Measurements from ENCODE around the gene PLA2G4E.

The PLA2G4E gene

DNA sequence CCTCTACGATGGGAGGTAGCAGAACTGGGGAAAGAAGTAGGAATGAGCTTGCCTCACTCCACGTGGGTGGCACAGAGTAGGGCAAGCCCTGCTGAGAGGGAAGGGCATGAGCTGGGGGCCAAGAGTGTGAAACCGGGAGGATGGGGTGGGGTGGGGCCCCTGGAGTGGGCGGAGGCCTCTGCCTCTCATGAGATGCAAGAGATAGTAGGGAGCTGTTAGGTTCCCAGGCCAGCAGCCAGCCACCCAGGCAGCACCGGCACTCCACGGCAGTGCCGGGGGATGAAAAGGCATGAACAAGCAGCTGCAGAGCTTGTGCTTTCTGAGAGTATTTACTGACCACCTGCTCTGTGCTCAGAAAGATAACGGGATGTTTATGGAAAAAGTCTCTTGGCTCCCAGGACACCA, 24.4 kb upstream of the PLA2G4E start:
- no peak for DNase-seq (ENCODE audit: low read depth)
- TF ChIP-seq, protein P1, sequence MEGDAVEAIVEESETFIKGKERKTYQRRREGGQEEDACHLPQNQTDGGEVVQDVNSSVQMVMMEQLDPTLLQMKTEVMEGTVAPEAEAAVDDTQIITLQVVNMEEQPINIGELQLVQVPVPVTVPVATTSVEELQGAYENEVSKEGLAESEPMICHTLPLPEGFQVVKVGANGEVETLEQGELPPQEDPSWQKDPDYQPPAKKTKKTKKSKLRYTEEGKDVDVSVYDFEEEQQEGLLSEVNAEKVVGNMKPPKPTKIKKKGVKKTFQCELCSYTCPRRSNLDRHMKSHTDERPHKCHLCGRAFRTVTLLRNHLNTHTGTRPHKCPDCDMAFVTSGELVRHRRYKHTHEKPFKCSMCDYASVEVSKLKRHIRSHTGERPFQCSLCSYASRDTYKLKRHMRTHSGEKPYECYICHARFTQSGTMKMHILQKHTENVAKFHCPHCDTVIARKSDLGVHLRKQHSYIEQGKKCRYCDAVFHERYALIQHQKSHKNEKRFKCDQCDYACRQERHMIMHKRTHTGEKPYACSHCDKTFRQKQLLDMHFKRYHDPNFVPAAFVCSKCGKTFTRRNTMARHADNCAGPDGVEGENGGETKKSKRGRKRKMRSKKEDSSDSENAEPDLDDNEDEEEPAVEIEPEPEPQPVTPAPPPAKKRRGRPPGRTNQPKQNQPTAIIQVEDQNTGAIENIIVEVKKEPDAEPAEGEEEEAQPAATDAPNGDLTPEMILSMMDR (IDR thresholded peaks at IDR 0.05; ENCODE audit: control insufficient read depth, insufficient read depth, low read depth, low read length, missing control alignments), result no peak
- no peak overlapping the region for H3K4me3 ChIP-seq (ENCODE audit: control insufficient read depth, low read depth, low read length)

DNA sequence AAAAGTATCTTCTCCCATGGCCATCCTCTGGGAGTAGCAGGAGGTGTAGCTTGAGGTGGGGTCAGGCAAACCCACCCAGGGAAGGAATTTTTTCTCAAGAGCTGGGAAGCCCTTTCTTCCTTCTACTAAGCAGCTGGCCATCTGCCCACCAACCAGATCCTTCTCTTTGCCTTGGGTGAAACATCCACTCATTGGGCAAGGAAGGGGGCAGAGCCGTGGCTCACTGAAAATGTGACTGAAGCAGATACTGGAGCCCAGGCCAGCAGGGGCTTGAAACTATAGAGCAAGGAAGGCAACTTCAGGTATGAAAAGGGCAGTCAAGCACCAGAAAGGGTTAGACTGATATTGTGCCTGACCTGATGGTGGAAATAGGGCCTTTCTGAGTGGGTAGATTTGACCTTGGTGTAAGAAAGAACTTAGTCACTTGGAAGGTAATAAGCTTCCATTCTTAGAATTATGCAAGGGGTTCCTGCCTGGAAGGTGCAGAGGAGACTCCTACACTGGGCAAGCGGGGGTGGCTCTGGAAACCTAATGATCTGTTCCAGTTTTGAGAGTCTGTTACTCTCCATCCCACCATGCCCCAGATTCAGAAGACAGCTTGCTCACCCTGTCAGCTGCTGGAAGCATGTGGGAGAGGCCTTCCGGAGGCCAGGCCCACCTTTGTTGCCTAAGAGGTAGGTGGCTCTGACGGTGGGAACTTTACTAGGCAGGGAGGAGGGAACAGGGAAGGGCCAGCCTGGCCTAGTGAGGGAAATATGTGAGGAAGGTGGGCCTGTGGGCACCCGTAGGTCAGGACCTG, 22.0 kb upstream of the PLA2G4E start:
- no peak for DNase-seq (ENCODE audit: low read depth)
- no peak overlapping the region for H3K4me3 ChIP-seq (ENCODE audit: control insufficient read depth, low read depth, low read length)
- TF ChIP-seq, protein P1 (IDR thresholded peaks at IDR 0.05; ENCODE audit: control insufficient read depth, insufficient read depth, low read depth, low read length, missing control alignments), result no peak

DNA sequence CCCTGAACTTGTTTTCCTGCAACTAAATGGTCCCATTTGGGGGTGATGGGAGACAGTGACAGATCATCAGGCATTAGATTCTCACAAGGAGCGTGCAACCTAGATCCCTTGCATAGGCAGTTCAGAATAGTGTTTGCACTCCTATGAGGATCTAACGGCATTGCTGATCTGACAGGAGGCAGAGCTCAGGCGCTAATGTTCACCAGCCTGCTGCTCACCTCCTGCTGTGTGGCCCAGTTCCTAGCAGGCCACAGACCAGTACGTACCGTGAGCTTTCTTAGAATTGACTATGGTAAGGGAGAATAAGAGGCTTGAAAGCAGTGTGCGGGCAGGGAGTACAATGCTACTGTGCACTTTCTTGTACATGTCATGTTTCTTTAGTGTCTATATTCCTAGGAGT, 17.6 kb upstream of the PLA2G4E start:
- no peak for DNase-seq (ENCODE audit: low read depth)
- H3K4me3 ChIP-seq (ENCODE audit: control insufficient read depth, low read depth, low read length), result no peak overlapping the region

DNA sequence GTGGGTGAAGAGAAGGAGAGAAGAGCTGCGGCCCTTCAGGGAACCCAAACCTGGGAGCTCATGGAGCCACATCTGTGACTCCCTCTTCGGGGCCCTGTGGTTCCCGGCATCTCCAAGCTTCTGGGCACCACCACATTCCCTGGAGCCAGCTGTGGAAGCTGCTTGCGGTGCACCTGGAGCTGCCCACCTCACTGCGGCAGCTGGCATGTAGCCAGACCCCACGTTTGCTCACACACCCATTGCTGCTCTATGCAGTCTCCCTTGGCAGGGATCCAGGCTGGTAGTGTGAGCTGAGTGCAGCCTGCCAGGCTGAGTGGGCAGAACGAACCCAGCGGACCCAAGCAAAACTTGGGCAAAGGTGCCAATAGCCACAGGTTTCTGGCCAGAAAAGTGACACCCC, 16.8 kb upstream of the PLA2G4E start:
- H3K4me3 ChIP-seq (ENCODE audit: control insufficient read depth, low read depth, low read length), result no peak overlapping the region
- TF ChIP-seq, protein P1 (IDR thresholded peaks at IDR 0.05; ENCODE audit: control insufficient read depth, insufficient read depth, low read depth, low read length, missing control alignments), result no peak
- DNase-seq (ENCODE audit: low read depth), result no peak

More for the DNA sequence above, 17.6 kb upstream of the PLA2G4E start:
- TF ChIP-seq, protein P1 (IDR thresholded peaks at IDR 0.05; ENCODE audit: control insufficient read depth, insufficient read depth, low read depth, low read length, missing control alignments), result no peak

DNA sequence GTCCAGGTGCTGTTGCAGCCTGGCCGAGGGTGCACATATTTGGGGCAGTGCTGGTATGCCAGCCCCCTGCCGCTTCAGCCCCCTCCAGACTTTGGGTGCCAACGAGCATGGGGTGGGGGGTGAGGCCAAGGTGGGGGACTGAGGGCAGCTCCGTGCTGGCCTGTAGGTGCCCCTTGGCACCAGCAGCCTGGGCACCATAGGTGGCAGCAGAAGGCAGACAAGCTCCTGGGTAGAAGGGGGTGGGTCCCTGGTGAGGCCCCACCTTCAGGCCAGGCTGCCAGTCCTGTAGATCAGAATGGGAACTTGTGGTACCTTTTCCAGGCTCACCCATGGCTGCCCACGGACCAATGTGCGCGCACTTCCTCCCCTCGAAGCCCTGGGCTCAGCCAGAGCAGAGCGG, 16.1 kb upstream of the PLA2G4E start:
- TF ChIP-seq, protein P1 (IDR thresholded peaks at IDR 0.05; ENCODE audit: control insufficient read depth, insufficient read depth, low read depth, low read length, missing control alignments), result no peak
- no peak for DNase-seq (ENCODE audit: low read depth)
- H3K4me3 ChIP-seq (ENCODE audit: control insufficient read depth, low read depth, low read length), result no peak overlapping the region

DNA sequence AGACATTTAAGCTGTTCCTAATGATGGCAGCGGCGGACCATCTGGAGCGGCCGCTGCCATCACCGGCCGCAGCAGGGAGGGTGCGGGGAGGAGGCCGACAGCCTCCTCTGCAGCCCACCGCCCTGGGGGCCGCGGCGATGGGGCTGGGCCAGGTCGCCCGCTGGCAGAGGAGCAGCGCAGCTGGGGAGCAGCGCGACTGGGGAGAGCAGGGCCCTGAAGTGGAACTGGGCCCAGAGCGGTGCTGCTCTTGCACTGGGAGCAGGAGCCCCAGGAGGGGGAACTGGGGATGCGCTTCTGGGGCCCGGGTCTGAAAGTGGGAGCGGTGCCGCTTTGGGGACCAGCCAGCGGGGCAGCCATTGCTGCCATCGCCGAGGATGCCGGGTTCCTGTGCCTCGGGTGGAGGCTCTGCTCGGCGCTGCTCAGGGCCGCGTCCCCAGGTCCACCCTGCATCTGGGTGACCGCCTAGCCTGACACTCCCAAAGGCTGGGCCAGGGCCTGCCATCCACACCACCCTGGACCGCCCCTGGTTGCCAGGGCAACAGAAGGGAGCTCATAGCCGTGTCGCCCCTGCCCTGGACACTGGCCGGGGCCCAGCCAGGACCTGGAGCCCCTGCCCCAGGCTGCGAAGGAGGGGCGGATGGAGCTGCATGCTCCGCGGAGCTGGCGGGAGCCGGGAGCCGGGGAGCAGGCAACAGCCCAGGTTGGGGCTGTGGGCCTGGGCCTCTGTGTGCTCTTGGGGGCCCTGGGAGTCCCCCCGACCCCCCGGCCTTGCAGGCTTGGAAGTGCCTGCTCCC, 15.5 kb upstream of the PLA2G4E start:
- DNase-seq (ENCODE audit: low read depth), result no peak
- TF ChIP-seq, protein P1 (IDR thresholded peaks at IDR 0.05; ENCODE audit: control insufficient read depth, insufficient read depth, low read depth, low read length, missing control alignments), result no peak
- no peak overlapping the region for H3K4me3 ChIP-seq (ENCODE audit: control insufficient read depth, low read depth, low read length)

All from AG09309 (cell line).